Spleen (tissue), 11 donors: ENCODE data around the gene SMLR1. TPM values are rescaled to one million over a fixed set of nuclear protein-coding genes. Genes with fewer than 3 reads are reported as not detected.

Source experiments
- DNase-seq: peaks from one replicate; pipeline ENCODE4 v3.0.0-alpha.2; 2020
- H3K27ac ChIP-seq, 8 donors: fragments of 200-600 bp; sonication (generic) in 7 of 8; 1 replicate in 4 of 8; 2 replicates in 4 of 8; pipeline versions ENCODE4 v1.5.0 to v1.8.0; 2016 to 2021; ENCODE audit warnings: inconsistent platforms in 4 of 8, mild to moderate bottlenecking in 4 of 8, moderate library complexity in 1 of 8
- H3K27me3 ChIP-seq, 7 donors: fragments of 200-600 bp; sonication (generic) in 6 of 7; replicated peaks in 1 of 7; 1 replicate in 4 of 7; 2 replicates in 3 of 7; pipeline versions ENCODE4 v1.5.0 to v1.8.0; 2016 to 2021; ENCODE audit warnings: inconsistent platforms in 3 of 7, mild to moderate bottlenecking in 1 of 7
- H3K36me3 ChIP-seq, 6 donors: fragments of 200-600 bp; sonication (generic) in 5 of 6; 1 replicate in 4 of 6; 2 replicates in 2 of 6; pipeline versions ENCODE4 v1.5.0 to v1.8.0; 2016 to 2021; ENCODE audit warnings: inconsistent platforms in 2 of 6
- H3K4me1 ChIP-seq, 6 donors: fragments of 200-600 bp; sonication (generic) in 5 of 6; 1 replicate in 3 of 6; 2 replicates in 3 of 6; pipeline versions ENCODE4 v1.5.0 to v1.8.0; 2016 to 2021; ENCODE audit warnings: inconsistent platforms in 3 of 6
- H3K4me3 ChIP-seq, 8 donors: fragments of 200-600 bp; sonication (generic) in 7 of 8; 1 replicate in 4 of 8; 2 replicates in 4 of 8; pipeline versions ENCODE4 v1.5.0 to v1.8.0; 2016 to 2021; ENCODE audit warnings: inconsistent platforms in 4 of 8, mild to moderate bottlenecking in 4 of 8, moderate library complexity in 2 of 8
- H3K9me3 ChIP-seq, 8 donors: fragments of 200-600 bp; sonication (generic) in 7 of 8; 1 replicate in 4 of 8; 2 replicates in 4 of 8; pipeline versions ENCODE4 v1.5.0 to v1.8.0; 2016 to 2021; ENCODE audit warnings: inconsistent platforms in 4 of 8
- POLR2A ChIP-seq, 3 donors: fragments of 450-650 bp; IDR thresholded peaks; one replicate each; pipeline ENCODE4 v1.5.1; 2017; ENCODE audit warnings: antibody characterized with exemption in 3 of 3, mild to moderate bottlenecking in 1 of 3
- POLR2AphosphoS5 ChIP-seq, 3 donors: sonication (generic); formaldehyde crosslinking; IDR thresholded peaks; one replicate each; pipeline ENCODE4 v1.5.1; 2017; ENCODE audit warnings: antibody characterized with exemption in 3 of 3
- WGBS, 5 donors: extraction: QIAGEN DNeasy Blood & Tissue Kit in 3 of 5; methylation state at CpG; one replicate each; pipeline versions ENCODE4 v1.1.5 to v1.1.7; 2013 to 2018; 5-methylcytosine and 5-hydroxymethylcytosine counted together
- intact Hi-C: fragments of 100-400 bp; cut with DNase I; formaldehyde crosslinking; loops from one replicate; pipeline ENCODE4 v1.15.0; 2023; ENCODE audit warnings: low total_unique reads
- polyA plus RNA-seq, 3 donors: library from polyadenylated mRNA; stranded (reverse); fragments of 200-250 nt; gene quantifications; one replicate each; pipeline ENCODE4 v1.2.1, GENCODE V29; 2013
- total RNA-seq, 7 donors: library from RNA; depleted of rRNA in 3 of 7; stranded (reverse); fragments of >200 nt in 3 of 7; fragmentation: NEBNext Ultra II Directional in 4 of 7; extraction: Animal tissue kit (Norgen Biotek cat#: 25700) in 4 of 7; gene quantifications; one replicate each; pipeline versions ENCODE4 v1.1.0 to v1.2.1, GENCODE V29; 2016 to 2021
- TF ChIP-seq, protein P1 (sequence below), 11 experiments: fragments of 200-600 bp in 7 of 11; fragments of 450-650 bp in 4 of 11; sonication (generic) in 4 of 11; IDR thresholded peaks in 8 of 11; conservative IDR thresholded peaks in 3 of 11; 1 replicate in 7 of 11; 2 replicates in 4 of 11; pipeline versions ENCODE4 v1.4.0 to v1.8.0; 2016 to 2021; ENCODE audit warnings: antibody characterized with exemption in 11 of 11, inconsistent platforms in 4 of 11, mild to moderate bottlenecking in 1 of 11
- donor health status: healthy with polysubstance abuse.
- donor health status: DM: no; HTN: no; CAD: no; lungs with moderate emphysema.
- donor health status: DM: no; HTN: no; CAD: no.
- donor health status: Bipolar disorder and iron deficiency.
- donor health status: healthy.
- donor health status: DM: no; HTN: no; CAD: no.
- donor health status: DM: yes; HTN: yes; CAD: no.

The SMLR1 gene
- total and polyA plus RNA-seq, 10 donors: not detected

DNA sequence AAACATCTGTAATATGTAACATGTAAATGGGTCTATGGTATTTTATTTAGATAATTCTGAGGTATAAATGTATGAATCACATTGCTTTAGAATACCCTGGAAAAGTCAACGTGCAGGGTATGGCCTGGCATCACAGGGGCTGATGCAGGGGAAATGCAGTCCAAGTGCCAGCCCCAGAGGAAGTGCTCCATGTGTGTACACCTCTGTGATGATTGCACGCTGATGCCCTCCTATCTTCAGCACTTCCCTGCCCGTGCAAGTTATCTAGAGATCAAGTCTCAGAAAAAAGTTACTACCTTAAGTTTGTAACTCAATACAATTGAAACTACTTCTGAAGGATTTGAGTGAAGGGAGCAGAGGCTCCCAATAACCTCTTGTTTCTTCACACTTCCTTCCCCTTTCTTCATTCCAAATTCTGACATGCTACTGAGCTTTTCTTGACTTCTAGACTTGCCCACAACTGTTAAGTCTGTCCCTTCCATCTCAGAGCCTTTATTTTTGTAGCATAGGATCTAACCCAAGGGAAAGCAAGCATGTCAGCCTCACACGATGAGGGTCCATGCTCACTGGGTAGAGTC is 2.2 kb downstream of the SMLR1 start:
- intact Hi-C loops: no loop called here
- WGBS, 5 donors: 46 to 65% (median 47%) methylated on average over 4 of the region's 4 CpGs
- Histone ChIP-seq H3K27me3 (no peaks in the 10 kb centered on the region), H3K4me3 (no peak overlapping the region), H3K4me1 (no peaks in the 10 kb centered on the region), H3K27ac (no peak overlapping the region), H3K36me3 (no peaks in the 10 kb centered on the region), H3K9me3 (no peaks in the 10 kb centered on the region)
- no peak for TF ChIP-seq POLR2A (IDR thresholded peaks at IDR 0.05)
- TF ChIP-seq POLR2AphosphoS5 (IDR thresholded peaks at IDR 0.05): no peak
- TF ChIP-seq, protein P1, sequence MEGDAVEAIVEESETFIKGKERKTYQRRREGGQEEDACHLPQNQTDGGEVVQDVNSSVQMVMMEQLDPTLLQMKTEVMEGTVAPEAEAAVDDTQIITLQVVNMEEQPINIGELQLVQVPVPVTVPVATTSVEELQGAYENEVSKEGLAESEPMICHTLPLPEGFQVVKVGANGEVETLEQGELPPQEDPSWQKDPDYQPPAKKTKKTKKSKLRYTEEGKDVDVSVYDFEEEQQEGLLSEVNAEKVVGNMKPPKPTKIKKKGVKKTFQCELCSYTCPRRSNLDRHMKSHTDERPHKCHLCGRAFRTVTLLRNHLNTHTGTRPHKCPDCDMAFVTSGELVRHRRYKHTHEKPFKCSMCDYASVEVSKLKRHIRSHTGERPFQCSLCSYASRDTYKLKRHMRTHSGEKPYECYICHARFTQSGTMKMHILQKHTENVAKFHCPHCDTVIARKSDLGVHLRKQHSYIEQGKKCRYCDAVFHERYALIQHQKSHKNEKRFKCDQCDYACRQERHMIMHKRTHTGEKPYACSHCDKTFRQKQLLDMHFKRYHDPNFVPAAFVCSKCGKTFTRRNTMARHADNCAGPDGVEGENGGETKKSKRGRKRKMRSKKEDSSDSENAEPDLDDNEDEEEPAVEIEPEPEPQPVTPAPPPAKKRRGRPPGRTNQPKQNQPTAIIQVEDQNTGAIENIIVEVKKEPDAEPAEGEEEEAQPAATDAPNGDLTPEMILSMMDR (IDR thresholded peaks at IDR 0.05 in 8 of 11, conservative IDR thresholded peaks at IDR 0.05 in 3 of 11): no peak
- no peak for DNase-seq

GRCh38 chr6:130831607-130832006 is 4.4 kb downstream of the SMLR1 start:
- DNase-seq: no peak
- Histone ChIP-seq H3K27me3 (no peaks in the 10 kb centered on the region), H3K27ac (no peak overlapping the region), H3K9me3 (no peaks in the 10 kb centered on the region), H3K4me3 (no peak overlapping the region), H3K4me1 (no peaks in the 10 kb centered on the region), H3K36me3 (no peaks in the 10 kb centered on the region)
- WGBS, 5 donors: 79 to 92% (median 86%) methylated on average over 5 of the region's 5 CpGs
- TF ChIP-seq, protein P1 (IDR thresholded peaks at IDR 0.05 in 8 of 11, conservative IDR thresholded peaks at IDR 0.05 in 3 of 11): no peak
- TF ChIP-seq POLR2A (IDR thresholded peaks at IDR 0.05) (no peak), POLR2AphosphoS5 (IDR thresholded peaks at IDR 0.05) (no peak)
- intact Hi-C loops: no loop called here

DNA sequence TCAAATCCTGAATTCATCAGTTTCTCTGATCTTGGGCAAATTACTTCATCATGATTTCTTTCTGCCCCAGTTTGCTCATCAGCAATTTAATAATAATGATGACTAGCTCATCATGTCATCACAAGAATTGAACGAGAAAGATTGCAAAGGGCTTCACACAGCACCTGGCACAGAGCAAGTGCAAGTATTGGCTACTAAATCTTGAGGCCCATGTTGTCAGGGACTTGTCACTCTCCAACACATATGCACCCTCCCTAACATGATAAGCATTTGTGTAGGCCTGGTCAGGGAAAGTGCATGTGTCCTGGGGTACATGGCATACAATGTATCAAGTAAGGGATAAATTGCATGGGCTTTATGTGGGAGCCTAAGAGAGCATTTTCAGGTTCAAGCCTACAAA is 6.4 kb downstream of the SMLR1 start:
- WGBS, 5 donors: 41 to 100% (median 83%) methylated on average over 1 of the region's 1 CpG
- no peak for TF ChIP-seq POLR2AphosphoS5 (IDR thresholded peaks at IDR 0.05)
- no peak for TF ChIP-seq POLR2A (IDR thresholded peaks at IDR 0.05)
- TF ChIP-seq, protein P1 (IDR thresholded peaks at IDR 0.05 in 8 of 11, conservative IDR thresholded peaks at IDR 0.05 in 3 of 11): no peak
- intact Hi-C loops: no loop called here
- no peaks in the 10 kb centered on the region for H3K9me3 ChIP-seq
- no peaks in the 10 kb centered on the region for H3K27me3 ChIP-seq
- no peak overlapping the region for H3K4me3 ChIP-seq
- peaks cover 0 to 6% (median under 1%) of the 10 kb centered on the region in 6 donors for H3K36me3 ChIP-seq
- H3K4me1 ChIP-seq: no peaks in the 10 kb centered on the region
- no peak for DNase-seq
- no peak overlapping the region for H3K27ac ChIP-seq

- no peak for DNase-seq
- H3K27me3 ChIP-seq: no peaks in the 10 kb centered on the region
- no peak overlapping the region for H3K4me3 ChIP-seq
- H3K4me1 ChIP-seq: no peaks in the 10 kb centered on the region
- no peaks in the 10 kb centered on the region for H3K9me3 ChIP-seq
- no peak overlapping the region for H3K27ac ChIP-seq
- intact Hi-C loops: no loop called here
- H3K36me3 ChIP-seq: peaks cover 0 to 16% (median 2%) of the 10 kb centered on the region in 6 donors
- WGBS, 5 donors: 90 to 95% (median 92%) methylated on average over 5 of the region's 5 CpGs
- TF ChIP-seq, protein P1 (IDR thresholded peaks at IDR 0.05 in 8 of 11, conservative IDR thresholded peaks at IDR 0.05 in 3 of 11): no peak
- TF ChIP-seq POLR2A (IDR thresholded peaks at IDR 0.05) (no peak), POLR2AphosphoS5 (IDR thresholded peaks at IDR 0.05) (no peak)
These were observed 7.5 kb downstream of the SMLR1 start for GRCh38 chr6:130834482-130835251.
